ENCODE measurements around the gene DNASE1L2.

The DNASE1L2 gene

GRCh38 chr16:2231016-2231931, 5.0 kb upstream of the DNASE1L2 start:
- no peak for DNase-seq (ENCODE audit: low read depth)
- no peak overlapping the region for H3K4me3 ChIP-seq (ENCODE audit: low read depth, low read length)
- no peak for TF ChIP-seq CTCF (IDR thresholded peaks at IDR 0.05; ENCODE audit: low read depth, low read length, missing control alignments)

GRCh38 chr16:2232094-2232990, 3.9 kb upstream of the DNASE1L2 start:
- no peak overlapping the region for H3K4me3 ChIP-seq (ENCODE audit: low read depth, low read length)
- DNase-seq (ENCODE audit: low read depth), result no peak
- TF ChIP-seq CTCF (IDR thresholded peaks at IDR 0.05; ENCODE audit: low read depth, low read length, missing control alignments), result no peak

- no peak for TF ChIP-seq CTCF (IDR thresholded peaks at IDR 0.05; ENCODE audit: low read depth, low read length, missing control alignments)
- no peak for DNase-seq (ENCODE audit: low read depth)
- no peak overlapping the region for H3K4me3 ChIP-seq (ENCODE audit: low read depth, low read length)
Observed at GRCh38 chr16:2233046-2233775, 3.0 kb upstream of the DNASE1L2 start.

- H3K4me3 ChIP-seq (ENCODE audit: low read depth, low read length), result no peak overlapping the region
- no peak for DNase-seq (ENCODE audit: low read depth)
- TF ChIP-seq CTCF (IDR thresholded peaks at IDR 0.05; ENCODE audit: low read depth, low read length, missing control alignments), result no peak
Observed at GRCh38 chr16:2233872-2234812, 2.1 kb upstream of the DNASE1L2 start.

- DNase-seq (ENCODE audit: low read depth), result no peak
- H3K4me3 ChIP-seq (ENCODE audit: low read depth, low read length), result no peak overlapping the region
- no peak for TF ChIP-seq CTCF (IDR thresholded peaks at IDR 0.05; ENCODE audit: low read depth, low read length, missing control alignments)
Observed at GRCh38 chr16:2234813-2235170, 1.5 kb upstream of the DNASE1L2 start.

- TF ChIP-seq CTCF (IDR thresholded peaks at IDR 0.05; ENCODE audit: low read depth, low read length, missing control alignments), result no peak
- DNase-seq (ENCODE audit: low read depth), result no peak
- no peak overlapping the region for H3K4me3 ChIP-seq (ENCODE audit: low read depth, low read length)
Observed at GRCh38 chr16:2235234-2235651, 1.0 kb upstream of the DNASE1L2 start.
